Lower lobe of right lung (tissue), 2 donors: ENCODE data around the gene GXYLT1. TPM values are rescaled to one million over a fixed set of nuclear protein-coding genes. Genes with fewer than 3 reads are reported as not detected.

Experiments used
- ATAC-seq, 2 donors: fragments of 200-7000 bp; cut with Tn5 transposase; one replicate each; pipeline ENCODE4 v1.9.1; 2020 to 2022; ENCODE audit warnings: mild to moderate bottlenecking in 2 of 2, moderate library complexity in 2 of 2
- DNase-seq: peaks from one replicate; pipeline ENCODE4 v3.0.0-alpha.2; 2020
- H3K27ac ChIP-seq: fragments of 200-600 bp; one replicate; pipeline ENCODE4 v1.8.0; 2022
- H3K27me3 ChIP-seq: fragments of 200-600 bp; one replicate; pipeline ENCODE4 v1.8.0; 2022; ENCODE audit warnings: low read depth
- H3K36me3 ChIP-seq: fragments of 200-600 bp; one replicate; pipeline ENCODE4 v1.8.0; 2022; ENCODE audit warnings: mild to moderate bottlenecking
- H3K4me1 ChIP-seq: fragments of 200-600 bp; one replicate; pipeline ENCODE4 v1.8.0; 2022
- H3K4me3 ChIP-seq: fragments of 200-600 bp; one replicate; pipeline ENCODE4 v1.8.0; 2022; ENCODE audit warnings: mild to moderate bottlenecking
- H3K9me3 ChIP-seq: fragments of 200-600 bp; one replicate; pipeline ENCODE4 v1.8.0; 2022
- intact Hi-C: fragments of 100-400 bp; cut with DNase I; formaldehyde crosslinking; loops from one replicate; pipeline ENCODE4 v1.11.0; 2022
- total RNA-seq: library from RNA; stranded (reverse); fragmentation: NEBNext Ultra II Directional; extraction: Animal tissue kit (Norgen Biotek cat#: 25700); gene quantifications from one replicate; pipeline ENCODE4 v1.2.1, GENCODE V29; 2021
- TF ChIP-seq, protein P1 (sequence below): fragments of 200-600 bp; IDR thresholded peaks from one replicate; pipeline ENCODE4 v1.8.0; 2022; ENCODE audit warnings: antibody characterized with exemption, mild to moderate bottlenecking
- donor health status: DM: no; HTN: yes; CAD: no; lungs with severe emphysema.

GXYLT1 gene
- total RNA-seq, 1 donor from 2014 or later: 12.1 TPM

- DNase-seq (no peak), ATAC-seq (no peak)
- Histone ChIP-seq H3K27ac (no peak overlapping the region), H3K9me3 (no peaks in the 10 kb centered on the region), H3K4me3 (no peak overlapping the region), H3K4me1 (no peaks in the 10 kb centered on the region), H3K36me3 (peaks cover 16% of the 10 kb centered on the region), H3K27me3 (no peaks in the 10 kb centered on the region)
- intact Hi-C loops: no loop called here
- TF ChIP-seq, protein P1, sequence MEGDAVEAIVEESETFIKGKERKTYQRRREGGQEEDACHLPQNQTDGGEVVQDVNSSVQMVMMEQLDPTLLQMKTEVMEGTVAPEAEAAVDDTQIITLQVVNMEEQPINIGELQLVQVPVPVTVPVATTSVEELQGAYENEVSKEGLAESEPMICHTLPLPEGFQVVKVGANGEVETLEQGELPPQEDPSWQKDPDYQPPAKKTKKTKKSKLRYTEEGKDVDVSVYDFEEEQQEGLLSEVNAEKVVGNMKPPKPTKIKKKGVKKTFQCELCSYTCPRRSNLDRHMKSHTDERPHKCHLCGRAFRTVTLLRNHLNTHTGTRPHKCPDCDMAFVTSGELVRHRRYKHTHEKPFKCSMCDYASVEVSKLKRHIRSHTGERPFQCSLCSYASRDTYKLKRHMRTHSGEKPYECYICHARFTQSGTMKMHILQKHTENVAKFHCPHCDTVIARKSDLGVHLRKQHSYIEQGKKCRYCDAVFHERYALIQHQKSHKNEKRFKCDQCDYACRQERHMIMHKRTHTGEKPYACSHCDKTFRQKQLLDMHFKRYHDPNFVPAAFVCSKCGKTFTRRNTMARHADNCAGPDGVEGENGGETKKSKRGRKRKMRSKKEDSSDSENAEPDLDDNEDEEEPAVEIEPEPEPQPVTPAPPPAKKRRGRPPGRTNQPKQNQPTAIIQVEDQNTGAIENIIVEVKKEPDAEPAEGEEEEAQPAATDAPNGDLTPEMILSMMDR: no peak
Observed at GRCh38 chr12:42162965-42163364, 18.3 kb upstream of the GXYLT1 start.

GRCh38 chr12:42162193-42162592, 17.5 kb upstream of the GXYLT1 start:
- TF ChIP-seq, protein P1: no peak
- ATAC-seq (no peak), DNase-seq (no peak)
- intact Hi-C loops: no loop called here
- peaks cover 16% of the 10 kb centered on the region for H3K36me3 ChIP-seq
- H3K9me3 ChIP-seq: no peaks in the 10 kb centered on the region
- no peaks in the 10 kb centered on the region for H3K4me1 ChIP-seq
- H3K4me3 ChIP-seq: no peak overlapping the region
- H3K27me3 ChIP-seq: no peaks in the 10 kb centered on the region
- H3K27ac ChIP-seq: no peak overlapping the region

DNA sequence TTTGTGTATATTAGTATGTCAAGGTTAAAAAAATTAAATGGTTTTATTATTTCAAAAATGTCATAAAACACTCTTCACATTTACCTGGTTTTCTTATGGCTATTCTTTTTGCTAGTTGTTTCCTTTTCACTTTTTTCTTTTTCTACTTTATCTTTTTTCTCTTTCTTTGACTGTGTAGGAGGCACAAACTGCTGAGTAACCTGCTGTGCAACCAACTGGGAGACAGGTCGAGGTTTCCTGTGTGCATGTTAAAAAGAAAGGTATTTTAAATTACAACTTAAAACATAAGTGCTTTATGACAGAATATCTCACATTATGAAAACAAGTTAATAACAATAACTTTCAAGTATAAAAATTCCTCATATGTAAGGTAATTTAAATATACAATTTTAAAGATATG, 16.9 kb upstream of the GXYLT1 start:
- DNase-seq (no peak), ATAC-seq (no peak)
- Histone ChIP-seq H3K4me3 (no peak overlapping the region), H3K4me1 (no peaks in the 10 kb centered on the region), H3K27ac (no peak overlapping the region), H3K9me3 (no peaks in the 10 kb centered on the region), H3K27me3 (no peaks in the 10 kb centered on the region), H3K36me3 (peaks cover 16% of the 10 kb centered on the region)
- TF ChIP-seq, protein P1: no peak
- intact Hi-C loops: no loop called here

GRCh38 chr12:42156232-42156631, 11.6 kb upstream of the GXYLT1 start:
- TF ChIP-seq, protein P1: no peak
- no peak overlapping the region for H3K4me3 ChIP-seq
- H3K9me3 ChIP-seq: no peaks in the 10 kb centered on the region
- H3K36me3 ChIP-seq: peaks cover 12% of the 10 kb centered on the region
- ATAC-seq (no peak), DNase-seq (no peak)
- H3K27ac ChIP-seq: no peak overlapping the region
- no peaks in the 10 kb centered on the region for H3K27me3 ChIP-seq
- H3K4me1 ChIP-seq: no peaks in the 10 kb centered on the region
- intact Hi-C loops: no loop called here

DNA sequence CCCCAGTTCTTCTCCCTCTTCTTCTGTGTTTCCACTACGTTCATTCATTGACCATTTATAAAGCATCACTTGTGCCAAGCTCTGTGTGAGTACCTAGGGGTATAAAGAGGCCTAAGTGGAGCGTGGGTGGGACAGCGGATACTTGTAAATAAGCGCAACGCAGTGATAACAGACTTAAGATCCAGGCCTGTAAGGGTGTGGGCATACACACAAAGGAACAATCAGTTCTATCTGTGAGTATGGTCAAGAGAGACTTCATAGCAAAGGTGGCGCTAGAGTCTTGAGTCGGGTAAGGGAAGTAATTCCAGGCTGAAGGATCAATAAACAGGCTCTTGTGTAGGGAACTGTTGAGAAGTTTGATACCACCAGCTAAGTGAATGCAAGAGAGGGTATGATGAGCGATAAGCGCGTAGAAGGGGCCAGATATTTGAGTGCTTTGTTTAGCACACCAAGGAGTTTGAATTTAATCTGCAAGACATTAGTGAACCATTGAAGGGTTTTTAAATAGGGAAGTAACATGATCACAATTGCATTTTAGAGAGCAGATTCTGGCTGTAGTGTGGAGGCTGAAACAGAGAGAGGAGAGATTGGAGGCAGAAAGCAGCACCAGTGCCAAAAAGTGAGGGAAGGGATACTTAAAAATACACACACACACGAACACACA, 1.0 kb upstream of the GXYLT1 start:
- peaks cover 32% of the 10 kb centered on the region for H3K4me1 ChIP-seq
- DNase-seq (no peak), ATAC-seq (no peak)
- intact Hi-C loops: no loop called here
- no peak overlapping the region for H3K27ac ChIP-seq
- no peaks in the 10 kb centered on the region for H3K27me3 ChIP-seq
- no peaks in the 10 kb centered on the region for H3K9me3 ChIP-seq
- H3K36me3 ChIP-seq: no peaks in the 10 kb centered on the region
- TF ChIP-seq, protein P1: no peak
- peak overlapping the region; percentile 67 for H3K4me3 ChIP-seq
